Tibial artery (tissue), 4 donors: Measurements from ENCODE around the gene BRD3OS.

Source experiments
- DNase-seq, 2 donors: peaks; one replicate each; pipeline ENCODE4 v3.0.0-alpha.2; 2019
- H3K27ac ChIP-seq, 2 donors: fragments of 200-600 bp; sonication (generic) in 1 of 2; 1 replicate in 1 of 2; 2 replicates in 1 of 2; pipeline ENCODE4 v1.5.1; 2018 to 2019; ENCODE audit warnings: mild to moderate bottlenecking in 1 of 2
- H3K27me3 ChIP-seq, 2 donors: fragments of 200-600 bp; sonication (generic) in 1 of 2; one replicate each; pipeline versions ENCODE4 v1.5.1 to v1.6.0; 2016 to 2019
- H3K36me3 ChIP-seq, 3 donors: fragments of 200-600 bp; sonication (generic) in 2 of 3; one replicate each; pipeline ENCODE4 v1.5.1; 2016 to 2019; ENCODE audit warnings: mild to moderate bottlenecking in 2 of 3
- H3K4me1 ChIP-seq, 4 donors: fragments of 200-600 bp; sonication (generic) in 2 of 4; 1 replicate in 3 of 4; 2 replicates in 1 of 4; pipeline ENCODE4 v1.5.1; 2016 to 2019
- H3K4me3 ChIP-seq, 2 donors: fragments of 200-600 bp; sonication (generic) in 1 of 2; 1 replicate in 1 of 2; 2 replicates in 1 of 2; pipeline ENCODE4 v1.5.1; 2018 to 2019; ENCODE audit warnings: mild to moderate bottlenecking in 2 of 2
- H3K9me3 ChIP-seq, 3 donors: fragments of 200-600 bp; sonication (generic) in 1 of 3; one replicate each; pipeline ENCODE4 v1.5.1; 2016 to 2019
- CTCF ChIP-seq, 2 experiments: fragments of 200-600 bp in 1 of 2; fragments of 450-650 bp in 1 of 2; IDR thresholded peaks; one replicate each; pipeline ENCODE4 v1.5.1; 2017 to 2019; ENCODE audit warnings: antibody characterized with exemption in 2 of 2, mild to moderate bottlenecking in 1 of 2, moderate library complexity in 1 of 2
- intact Hi-C: fragments of 100-400 bp; cut with DNase I; formaldehyde crosslinking; loops from one replicate; pipeline ENCODE4 v1.15.0; 2023; ENCODE audit warnings: low total_unique reads

BRD3OS gene

GRCh38 chr9:134040781-134041648 lies 15.7 kb downstream of the BRD3OS start:
- Histone ChIP-seq H3K4me3 (no peak overlapping the region), H3K27me3 (no peaks in the 10 kb centered on the region), H3K9me3 (peaks cover 0 to 4% (median 0%) of the 10 kb centered on the region in 3 donors), H3K4me1 (no peaks in the 10 kb centered on the region), H3K36me3 (peaks cover 64 to 96% (median 84%) of the 10 kb centered on the region in 3 donors), H3K27ac (no peak overlapping the region)
- TF ChIP-seq CTCF (IDR thresholded peaks at IDR 0.05) = no peak
- no peak for DNase-seq
- intact Hi-C loops = no loop called here

DNA sequence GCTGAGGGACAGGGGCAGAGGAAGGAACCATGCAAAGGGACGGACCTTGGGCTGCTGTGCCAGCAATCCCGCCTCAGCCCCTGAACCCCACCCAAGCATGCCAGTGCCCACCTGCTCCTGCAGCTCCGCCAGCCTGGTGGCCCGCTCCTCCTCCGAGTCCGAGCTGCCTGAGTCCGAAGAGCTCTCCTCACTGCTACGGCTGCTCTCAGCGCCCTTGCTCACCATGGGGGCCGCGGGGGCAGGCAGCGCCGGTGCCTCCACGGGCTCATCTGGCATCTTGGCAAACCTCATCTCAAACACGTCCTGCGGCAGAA lies 16.3 kb downstream of the BRD3OS start:
- no peak for DNase-seq
- Histone ChIP-seq H3K9me3 (peaks cover 0 to 4% (median 0%) of the 10 kb centered on the region in 3 donors), H3K4me1 (no peaks in the 10 kb centered on the region), H3K27ac (no peak overlapping the region), H3K4me3 (no peak overlapping the region), H3K36me3 (peaks cover 67 to 96% (median 84%) of the 10 kb centered on the region in 3 donors), H3K27me3 (no peaks in the 10 kb centered on the region)
- TF ChIP-seq CTCF (IDR thresholded peaks at IDR 0.05) = no peak
- intact Hi-C loops = no loop called here

- H3K4me1 ChIP-seq = no peaks in the 10 kb centered on the region
- H3K4me3 ChIP-seq = no peak overlapping the region
- no peak for DNase-seq
- peaks cover 80 to 96% (median 91%) of the 10 kb centered on the region in 3 donors for H3K36me3 ChIP-seq
- intact Hi-C loops = no loop called here
- H3K27me3 ChIP-seq = no peaks in the 10 kb centered on the region
- H3K27ac ChIP-seq = no peak overlapping the region
- no peak for TF ChIP-seq CTCF (IDR thresholded peaks at IDR 0.05)
- no peaks in the 10 kb centered on the region for H3K9me3 ChIP-seq
These were observed 18.3 kb downstream of the BRD3OS start for GRCh38 chr9:134043531-134043988.

GRCh38 chr9:134044944-134045343 lies 19.7 kb downstream of the BRD3OS start:
- no peak for DNase-seq

GRCh38 chr9:134045841-134046544 lies 20.7 kb downstream of the BRD3OS start:
- no peaks in the 10 kb centered on the region for H3K9me3 ChIP-seq
- peaks cover 0 to 17% (median 5%) of the 10 kb centered on the region in 4 donors for H3K4me1 ChIP-seq
- no peak for TF ChIP-seq CTCF (IDR thresholded peaks at IDR 0.05)
- H3K27me3 ChIP-seq = no peaks in the 10 kb centered on the region
- no peak overlapping the region for H3K4me3 ChIP-seq
- H3K27ac ChIP-seq = no peak overlapping the region
- intact Hi-C loops = no loop called here
- peaks cover 75 to 96% (median 91%) of the 10 kb centered on the region in 3 donors for H3K36me3 ChIP-seq
- DNase-seq = no peak

More at GRCh38 chr9:134044944-134045343, 19.7 kb downstream of the BRD3OS start:
- Histone ChIP-seq H3K27ac (no peak overlapping the region), H3K9me3 (no peaks in the 10 kb centered on the region), H3K4me3 (no peak overlapping the region), H3K36me3 (peaks cover 70 to 96% (median 91%) of the 10 kb centered on the region in 3 donors), H3K4me1 (peaks cover 0 to 13% (median 5%) of the 10 kb centered on the region in 4 donors), H3K27me3 (no peaks in the 10 kb centered on the region)
- intact Hi-C loops = no loop called here
- TF ChIP-seq CTCF (IDR thresholded peaks at IDR 0.05) = no peak
